H1 (cell line): Measurements from ENCODE around the gene EXD3. TPM values are rescaled to one million over a fixed set of nuclear protein-coding genes. Genes with fewer than 3 reads are reported as not detected.

ENCODE experiments used
- CTCF ChIA-PET: fragments of 300-600 bp; sonication (Branson Sonifier 250); formaldehyde crosslinking; loops from one replicate; lab custom pipeline; 2021; ENCODE audit not compliant: partially characterized antibody; lab: Charles Lee
- POLR2A ChIA-PET: fragments of 300-600 bp; sonication (Branson Sonifier 250); formaldehyde crosslinking; loops from one replicate; lab custom pipeline; 2021; ENCODE audit warnings: inconsistent platforms; ENCODE audit not compliant: partially characterized antibody; lab: Charles Lee
- DNase-seq, 2 experiments: peaks; one replicate each; pipeline versions ENCODE4 v3.0.0 to v3.0.0-alpha.2; 2010 to 2022; ENCODE audit warnings: low spot score in 2 of 2, low read depth in 1 of 2, mixed read lengths in 1 of 2
- FAIRE-seq: peaks from 2 replicates; lab custom pipeline; 2011; peaks lifted over from hg19 to GRCh38; lab: Jason Lieb, UNC
- H2AFZ ChIP-seq: 2 replicates; pipeline ENCODE4 v1.8.1; 2012; ENCODE audit warnings: low read length, inconsistent platforms
- H2AK5ac ChIP-seq: 2 replicates; pipeline ENCODE4 v1.6.1; 2013; ENCODE audit warnings: low read depth, low read length
- H2BK120ac ChIP-seq: replicated peaks from 2 replicates; pipeline ENCODE3; 2013; ENCODE audit warnings: low read depth, low read length, inconsistent platforms
- H2BK12ac ChIP-seq: 2 replicates; pipeline ENCODE4 v1.6.1; 2013; ENCODE audit warnings: low read depth, low read length
- H2BK15ac ChIP-seq: 2 replicates; pipeline ENCODE4 v1.6.1; 2013; ENCODE audit warnings: low read length
- H2BK20ac ChIP-seq: 2 replicates; pipeline ENCODE4 v1.6.1; 2013; ENCODE audit warnings: low read length
- H2BK5ac ChIP-seq: 2 replicates; pipeline ENCODE4 v1.6.1; 2013; ENCODE audit warnings: low read depth, low read length
- H3K14ac ChIP-seq: 2 replicates; pipeline ENCODE4 v1.6.1; 2013; ENCODE audit warnings: inconsistent platforms; ENCODE audit not compliant: insufficient read length
- H3K18ac ChIP-seq: 2 replicates; pipeline ENCODE4 v1.6.1; 2013; ENCODE audit warnings: low read length; ENCODE audit errors: extremely low read depth
- H3K23ac ChIP-seq: 2 replicates; pipeline ENCODE4 v1.6.1; 2013; ENCODE audit warnings: inconsistent platforms; ENCODE audit not compliant: insufficient read length
- H3K23me2 ChIP-seq: 2 replicates; pipeline ENCODE4 v1.6.1; 2013; ENCODE audit warnings: low read depth, low read length
- H3K27ac ChIP-seq: 2 replicates; pipeline ENCODE4 v1.6.1; 2011; ENCODE audit warnings: low read depth, low read length, inconsistent platforms
- H3K27me3 ChIP-seq, 4 experiments: replicated peaks in 1 of 4; 1 replicate in 1 of 4; 2 replicates in 3 of 4; pipeline versions ENCODE4 v1.6.1 to v1.8.1; 2011 to 2013; ENCODE audit warnings: low read length in 3 of 4, mild to moderate bottlenecking in 3 of 4, inconsistent platforms in 2 of 4, mixed read lengths in 2 of 4, moderate library complexity in 1 of 4; ENCODE audit not compliant: control insufficient read depth in 3 of 4, insufficient read depth in 3 of 4; ENCODE audit errors: extremely low read depth in 1 of 4
- H3K36me3 ChIP-seq, 4 experiments: 2 replicates each; pipeline versions ENCODE4 v1.6.1 to v1.8.1; 2011 to 2013; ENCODE audit warnings: mild to moderate bottlenecking in 4 of 4, low read length in 3 of 4, moderate library complexity in 2 of 4, control low read depth in 1 of 4, inconsistent platforms in 1 of 4; ENCODE audit not compliant: insufficient read depth in 4 of 4, control insufficient read depth in 2 of 4
- H3K4ac ChIP-seq: replicated peaks from 2 replicates; pipeline ENCODE3; 2013; ENCODE audit warnings: low read length, low read depth, mixed read lengths, inconsistent platforms; ENCODE audit not compliant: insufficient read length
- H3K4me1 ChIP-seq, 4 experiments: replicated peaks in 1 of 4; 1 replicate in 1 of 4; 2 replicates in 3 of 4; pipeline versions ENCODE4 v1.6.1 to v1.8.1; 2011 to 2013; ENCODE audit warnings: low read length in 3 of 4, inconsistent platforms in 2 of 4, mixed read lengths in 1 of 4; ENCODE audit not compliant: insufficient read depth in 4 of 4, control insufficient read depth in 3 of 4
- H3K4me2 ChIP-seq, 2 experiments: 2 replicates each; pipeline versions ENCODE4 v1.6.1 to v1.8.1; 2011 to 2013; ENCODE audit warnings: low read depth in 2 of 2, low read length in 2 of 2, control low read depth in 1 of 2, inconsistent platforms in 1 of 2, mild to moderate bottlenecking in 1 of 2; ENCODE audit not compliant: insufficient read depth in 1 of 2
- H3K4me3 ChIP-seq, 4 experiments: fragments of 200-600, 300-600 bp in 1 of 4; sonication (generic), shearing (Covaris generic), sonication (Bioruptor Twin) in 1 of 4; 2 replicates each; pipeline versions ENCODE4 v1.5.1 to v1.8.1; 2011 to 2016; ENCODE audit warnings: low read length in 4 of 4, low read depth in 3 of 4, control low read depth in 2 of 4, inconsistent platforms in 2 of 4, mild to moderate bottlenecking in 2 of 4, mixed read lengths in 1 of 4, moderate library complexity in 1 of 4; ENCODE audit not compliant: insufficient read depth in 2 of 4; ENCODE audit errors: extremely low read depth in 1 of 4
- H3K56ac ChIP-seq: replicated peaks from 2 replicates; pipeline ENCODE3; 2013; ENCODE audit warnings: low read depth, mild to moderate bottlenecking, mixed read lengths, low read length, inconsistent platforms; ENCODE audit not compliant: insufficient read length
- H3K79me1 ChIP-seq: 2 replicates; pipeline ENCODE4 v1.6.1; 2013; ENCODE audit warnings: low read depth, low read length, control low read depth
- H3K79me2 ChIP-seq, 2 experiments: 2 replicates each; pipeline versions ENCODE4 v1.6.1 to v1.8.1; 2012 to 2013; ENCODE audit warnings: low read length in 2 of 2, mild to moderate bottlenecking in 2 of 2, inconsistent platforms in 1 of 2; ENCODE audit not compliant: insufficient read depth in 2 of 2, control insufficient read depth in 1 of 2
- H3K9ac ChIP-seq, 4 experiments: replicated peaks in 1 of 4; 1 replicate in 1 of 4; 2 replicates in 3 of 4; pipeline versions ENCODE4 v1.6.1 to v1.8.1; 2011 to 2013; ENCODE audit warnings: low read depth in 3 of 4, low read length in 3 of 4, control low read depth in 2 of 4, mild to moderate bottlenecking in 2 of 4, moderate library complexity in 2 of 4, inconsistent platforms in 1 of 4; ENCODE audit errors: extremely low read depth in 1 of 4
- H3K9me3 ChIP-seq, 2 experiments: 2 replicates each; pipeline versions ENCODE4 v1.6.1 to v1.8.1; 2012 to 2013; ENCODE audit warnings: mild to moderate bottlenecking in 2 of 2, moderate library complexity in 2 of 2, control low read depth in 1 of 2, inconsistent platforms in 1 of 2, low read depth in 1 of 2, low read length in 1 of 2, mixed read lengths in 1 of 2; ENCODE audit not compliant: insufficient read depth in 2 of 2
- H4K20me1 ChIP-seq, 2 experiments: replicated peaks in 1 of 2; 2 replicates each; pipeline versions ENCODE3 to v1.8.1; 2011 to 2013; ENCODE audit warnings: inconsistent platforms in 2 of 2, low read length in 2 of 2, mild to moderate bottlenecking in 1 of 2; ENCODE audit not compliant: insufficient read depth in 2 of 2, control insufficient read depth in 1 of 2
- H4K5ac ChIP-seq: 2 replicates; pipeline ENCODE4 v1.6.1; 2013; ENCODE audit warnings: low read length, low read depth, mixed read lengths, inconsistent platforms; ENCODE audit not compliant: insufficient read length
- H4K8ac ChIP-seq: 2 replicates; pipeline ENCODE4 v1.8.0; 2013; ENCODE audit warnings: mild to moderate bottlenecking, moderate library complexity, low read length, inconsistent platforms; ENCODE audit not compliant: insufficient read depth; ENCODE audit errors: extremely low read depth
- H4K91ac ChIP-seq: replicated peaks from 2 replicates; pipeline ENCODE3; 2013; ENCODE audit warnings: low read length, mixed read lengths, inconsistent platforms; ENCODE audit not compliant: insufficient read length
- GTF2F1 ChIP-seq: IDR thresholded peaks from 2 replicates; pipeline ENCODE4 v1.6.1; 2012; ENCODE audit warnings: low read depth, low read length, improper control_type of control experiment, borderline replicate concordance
- WGBS, 2 experiments: shearing (Covaris generic) in 1 of 2; methylation state at CpG; one replicate each; pipeline versions ENCODE4 v1.1.6 to v1.1.7; 2013 to 2015; ENCODE audit warnings: low lambda C conversion rate in 2 of 2, mixed read lengths in 2 of 2, inconsistent platforms in 1 of 2, low coverage in 1 of 2, missing lambda C conversion rate in 1 of 2; ENCODE audit not compliant: insufficient replicate concordance in 2 of 2, insufficient coverage in 1 of 2, insufficient read length in 1 of 2; ENCODE audit errors: extremely low coverage in 1 of 2, missing lambda C conversion rate in 1 of 2; 5-methylcytosine and 5-hydroxymethylcytosine counted together
- polyA plus RNA-seq, 7 experiments: library from polyadenylated mRNA; depleted of rRNA in 3 of 7; stranded (reverse) in 5 of 7; unstranded in 2 of 7; fragments of >200 nt in 5 of 7; fragments of 200-250 nt in 2 of 7; gene quantifications; 1 replicate in 5 of 7; 2 replicates in 1 of 7; 4 replicates in 1 of 7; pipeline versions ENCODE4 v1.2.1 to v1.2.3, GENCODE V29; 2011 to 2013; ENCODE audit warnings: missing spikeins in 2 of 7, mixed read lengths in 2 of 7
- total RNA-seq: library from RNA; stranded (reverse); fragmentation: NEBNext Ultra II Directional; extraction: Animal tissue kit (Norgen Biotek cat#: 25700); gene quantifications from 2 replicates; pipeline ENCODE4 v1.2.1, GENCODE V29; 2021

Gene EXD3
- total and polyA plus RNA-seq, 2 of the 8 experiments (the other 6 are each of a cell fraction or from before 2014, with no cell fraction given): 7.2 to 9.4 TPM

- FAIRE-seq (no peak), DNase-seq (no peak)
- Histone ChIP-seq H3K4me3 (no peak overlapping the region), H3K9me3 (no peaks in the 10 kb centered on the region; a peak in 1 of 4 replicates), H3K4me2 (no peak overlapping the region), H2AK5ac (no peak overlapping the region), H3K79me2 (no peaks in the 10 kb centered on the region), H4K5ac (no peak overlapping the region), H3K23ac (no peak overlapping the region), H2BK20ac (no peak overlapping the region), H2BK15ac (no peak overlapping the region), H4K8ac (no peak overlapping the region; the same call in 1 of the 2 replicates), H2AFZ (no peak overlapping the region), H3K23me2 (peaks cover 2% of the 10 kb centered on the region; the same call in 1 of the 2 replicates), H4K91ac (no peak overlapping the region), H2BK120ac (no peak overlapping the region), H3K27ac (no peak overlapping the region), H3K4me1 (peaks cover 0 to 25% (median 15%) of the 10 kb centered on the region in 4 experiments; a peak in 6 of 7 replicates), H3K4ac (no peak overlapping the region), H3K18ac (no peak overlapping the region), H3K36me3 (peaks cover 0 to 23% (median 4%) of the 10 kb centered on the region in 4 experiments; a peak in 4 of 8 replicates), H2BK12ac (no peak overlapping the region), H2BK5ac (no peak overlapping the region), H3K27me3 (peaks cover 0 to 21% (median 11%) of the 10 kb centered on the region in 4 experiments; a peak in 5 of 7 replicates), H3K14ac (no peak overlapping the region), H4K20me1 (peaks cover 4 to 14% of the 10 kb centered on the region in 2 experiments), H3K9ac (no peak overlapping the region), H3K56ac (no peak overlapping the region), H3K79me1 (no peaks in the 10 kb centered on the region)
- TF ChIP-seq GTF2F1: no peak
- POLR2A ChIA-PET: interaction anchor here (47.8 kb wide), 1 partner anchor 40 kb away, joined by 1462 read pairs; the partner anchor contains the start of genes CYSRT1, NDOR1, NELFB and RNF208
- 91% methylated on average over 10 of the region's 10 CpGs; no CpG with 5 or more reads in 1 of the 2 experiments for WGBS, 2 experiments
- CTCF ChIA-PET: interaction anchor here (0.5 to 2.7 kb wide), 6 partner anchors 12 to 890 kb away, joined by 3 to 10 read pairs (median 4); no protein-coding TSS in a partner anchor
Measured at GRCh38 chr9:137275203-137275587, 147.8 kb downstream of the EXD3 start.
